ENCODE results near the gene FFAR2. TPM values are rescaled to one million over a fixed set of nuclear protein-coding genes. Genes with fewer than 3 reads are reported as not detected.

Gene FFAR2
- total RNA-seq (2022; extraction: Qiagen RNA extraction; ENCODE audit: low read depth), result not detected in 5 replicates

GRCh38 chr19:35447606-35448469 is at the start of gene FFAR2:
TSS of gene FFAR2 (plus strand) at chr19:35448257. CDS start at chr19:35449715, 1,458 bp downstream.

GRCh38 chr19:35490364-35490763 is 42.3 kb downstream of the FFAR2 start, which contains the start of gene KRTDAP:
TSS of gene KRTDAP (minus strand) at chr19:35490464. CDS start at chr19:35490442, 22 bp downstream.

Other genes starting within 250 kb of the FFAR2 start
- gene FAM187B, start 219.5 kb upstream of the FFAR2 start, total RNA-seq (2022; extraction: Qiagen RNA extraction; ENCODE audit: low read depth), result not detected in 5 replicates
- 8.0 to 13.1 TPM (median 9.4 TPM) in 5 replicates for gene LSR, start 199.3 kb upstream of the FFAR2 start, total RNA-seq (2022; extraction: Qiagen RNA extraction; ENCODE audit: low read depth)
- 113 to 154 TPM (median 150 TPM) in 5 replicates for gene USF2, start 179.3 kb upstream of the FFAR2 start, total RNA-seq (2022; extraction: Qiagen RNA extraction; ENCODE audit: low read depth)
- 0.22 to 0.31 TPM in 2 of 5 replicates, not detected in the others for gene HAMP, start 165.7 kb upstream of the FFAR2 start, total RNA-seq (2022; extraction: Qiagen RNA extraction; ENCODE audit: low read depth)
- not detected in 5 replicates for gene MAG, start 156.1 kb upstream of the FFAR2 start, total RNA-seq (2022; extraction: Qiagen RNA extraction; ENCODE audit: low read depth)
- 0.95 to 1.4 TPM (median 1.0 TPM) in 5 replicates for gene CD22, start 119.1 kb upstream of the FFAR2 start, total RNA-seq (2022; extraction: Qiagen RNA extraction; ENCODE audit: low read depth)
- gene FFAR1, start 100.4 kb upstream of the FFAR2 start, total RNA-seq (2022; extraction: Qiagen RNA extraction; ENCODE audit: low read depth), result not detected in 5 replicates
- gene FFAR3, start 89.8 kb upstream of the FFAR2 start, total RNA-seq (2022; extraction: Qiagen RNA extraction; ENCODE audit: low read depth), result 0.07 to 0.21 TPM in 2 of 5 replicates, not detected in the others
- not detected in 5 replicates for gene GPR42, start 77.2 kb upstream of the FFAR2 start, total RNA-seq (2022; extraction: Qiagen RNA extraction; ENCODE audit: low read depth)
- gene KRTDAP, start 42.2 kb downstream of the FFAR2 start, total RNA-seq (2022; extraction: Qiagen RNA extraction; ENCODE audit: low read depth), result not detected in 5 replicates
- gene DMKN, start 65.4 kb downstream of the FFAR2 start, total RNA-seq (2022; extraction: Qiagen RNA extraction; ENCODE audit: low read depth), result 34.6 to 40.9 TPM (median 36.9 TPM) in 5 replicates
- 1.8 to 3.7 TPM (median 3.0 TPM) in 5 replicates for gene SBSN, start 80.1 kb downstream of the FFAR2 start, total RNA-seq (2022; extraction: Qiagen RNA extraction; ENCODE audit: low read depth)
- 0.08 to 0.21 TPM (median 0.17 TPM) in 4 of 5 replicates, not detected in the other for gene GAPDHS, start 85.2 kb downstream of the FFAR2 start, total RNA-seq (2022; extraction: Qiagen RNA extraction; ENCODE audit: low read depth)
- 383 to 426 TPM (median 419 TPM) in 5 replicates for gene TMEM147, start 97.4 kb downstream of the FFAR2 start, total RNA-seq (2022; extraction: Qiagen RNA extraction; ENCODE audit: low read depth)
- gene ATP4A, start 115.4 kb downstream of the FFAR2 start, total RNA-seq (2022; extraction: Qiagen RNA extraction; ENCODE audit: low read depth), result 0.10 TPM in 1 of 5 replicates, not detected in the others
- gene PMIS2, start 137.9 kb downstream of the FFAR2 start, total RNA-seq (2022; extraction: Qiagen RNA extraction; ENCODE audit: low read depth), result not detected in 5 replicates
- 12.2 to 17.4 TPM (median 14.8 TPM) in 5 replicates for gene HAUS5, start 164.5 kb downstream of the FFAR2 start, total RNA-seq (2022; extraction: Qiagen RNA extraction; ENCODE audit: low read depth)
- 147 to 204 TPM (median 201 TPM) in 5 replicates for gene RBM42, start 180.8 kb downstream of the FFAR2 start, total RNA-seq (2022; extraction: Qiagen RNA extraction; ENCODE audit: low read depth)
- 2.1 to 3.1 TPM (median 2.2 TPM) in 5 replicates for gene ETV2, start 193.5 kb downstream of the FFAR2 start, total RNA-seq (2022; extraction: Qiagen RNA extraction; ENCODE audit: low read depth)
- gene COX6B1, start 200.1 kb downstream of the FFAR2 start, total RNA-seq (2022; extraction: Qiagen RNA extraction; ENCODE audit: low read depth), result 1,289 to 1,613 TPM (median 1,322 TPM) in 5 replicates
- gene UPK1A, start 218.3 kb downstream of the FFAR2 start, total RNA-seq (2022; extraction: Qiagen RNA extraction; ENCODE audit: low read depth), result 0.41 to 1.2 TPM (median 0.91 TPM) in 5 replicates